Type B pancreatic cell (in vitro differentiated cells): Measurements from ENCODE around the gene FAHD2A. TPM values are rescaled to one million over a fixed set of nuclear protein-coding genes. Genes with fewer than 3 reads are reported as not detected.
A peak's percentile ranks its signal among the peaks of the same experiment; 100 is the strongest.
"Not testable (repeated sequence)": the region's sequence is repeated elsewhere in the genome, so short reads cannot be mapped to it uniquely, and the experiment has no call there.

Experiments used
- DNase-seq: peaks from one replicate; pipeline ENCODE4 v3.0.0; 2021; ENCODE audit warnings: mixed read lengths; ENCODE audit not compliant: unreplicated experiment; ENCODE audit errors: extremely low spot score
- H3K27ac Mint-ChIP-seq: 2 replicates; pipeline ENCODE4 v1.8.0; 2021; ENCODE audit warnings: mild to moderate bottlenecking, mixed read lengths
- H3K27me3 Mint-ChIP-seq: 2 replicates; pipeline ENCODE4 v1.8.0; 2021; ENCODE audit warnings: mixed read lengths
- H3K36me3 Mint-ChIP-seq: 2 replicates; pipeline ENCODE4 v1.8.0; 2021; ENCODE audit warnings: mixed read lengths
- H3K4me1 Mint-ChIP-seq: one replicate; pipeline ENCODE4 v1.8.0; 2021; ENCODE audit warnings: mixed read lengths; ENCODE audit not compliant: unreplicated experiment
- H3K4me3 Mint-ChIP-seq: 2 replicates; pipeline ENCODE4 v1.8.0; 2021; ENCODE audit warnings: mild to moderate bottlenecking, mixed read lengths
- H3K9me3 Mint-ChIP-seq: 2 replicates; pipeline ENCODE4 v1.8.0; 2021; ENCODE audit warnings: mixed read lengths
- long read RNA-seq: library from polyadenylated mRNA; unstranded; transcript quantifications from one replicate; pipeline ENCODE4 v2.0.0, GENCODE V29; 2020
- total RNA-seq: library from RNA; stranded (reverse); gene quantifications from 2 replicates; pipeline ENCODE4 v1.2.1, GENCODE V29; 2021; ENCODE audit warnings: low replicate concordance
- TF ChIP-seq, protein P1 (sequence below): fragments of 200-600 bp; sonication (generic); conservative IDR thresholded peaks from 2 replicates; pipeline ENCODE4 v1.5.0; 2021; ENCODE audit warnings: antibody characterized with exemption, mild to moderate bottlenecking

The FAHD2A gene, protein sequence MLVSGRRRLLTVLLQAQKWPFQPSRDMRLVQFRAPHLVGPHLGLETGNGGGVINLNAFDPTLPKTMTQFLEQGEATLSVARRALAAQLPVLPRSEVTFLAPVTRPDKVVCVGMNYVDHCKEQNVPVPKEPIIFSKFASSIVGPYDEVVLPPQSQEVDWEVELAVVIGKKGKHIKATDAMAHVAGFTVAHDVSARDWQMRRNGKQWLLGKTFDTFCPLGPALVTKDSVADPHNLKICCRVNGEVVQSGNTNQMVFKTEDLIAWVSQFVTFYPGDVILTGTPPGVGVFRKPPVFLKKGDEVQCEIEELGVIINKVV
- 23.4 and 39.2 TPM in 2 replicates for total RNA-seq
- long read RNA-seq, full-length matches to known transcripts, result 38 of 63 reads
- long read RNA-seq, partial matches to known transcripts, result 2 of 63 reads
- long read RNA-seq, other reads (novel, unspliced or antisense), result 23 of 63 reads

DNA sequence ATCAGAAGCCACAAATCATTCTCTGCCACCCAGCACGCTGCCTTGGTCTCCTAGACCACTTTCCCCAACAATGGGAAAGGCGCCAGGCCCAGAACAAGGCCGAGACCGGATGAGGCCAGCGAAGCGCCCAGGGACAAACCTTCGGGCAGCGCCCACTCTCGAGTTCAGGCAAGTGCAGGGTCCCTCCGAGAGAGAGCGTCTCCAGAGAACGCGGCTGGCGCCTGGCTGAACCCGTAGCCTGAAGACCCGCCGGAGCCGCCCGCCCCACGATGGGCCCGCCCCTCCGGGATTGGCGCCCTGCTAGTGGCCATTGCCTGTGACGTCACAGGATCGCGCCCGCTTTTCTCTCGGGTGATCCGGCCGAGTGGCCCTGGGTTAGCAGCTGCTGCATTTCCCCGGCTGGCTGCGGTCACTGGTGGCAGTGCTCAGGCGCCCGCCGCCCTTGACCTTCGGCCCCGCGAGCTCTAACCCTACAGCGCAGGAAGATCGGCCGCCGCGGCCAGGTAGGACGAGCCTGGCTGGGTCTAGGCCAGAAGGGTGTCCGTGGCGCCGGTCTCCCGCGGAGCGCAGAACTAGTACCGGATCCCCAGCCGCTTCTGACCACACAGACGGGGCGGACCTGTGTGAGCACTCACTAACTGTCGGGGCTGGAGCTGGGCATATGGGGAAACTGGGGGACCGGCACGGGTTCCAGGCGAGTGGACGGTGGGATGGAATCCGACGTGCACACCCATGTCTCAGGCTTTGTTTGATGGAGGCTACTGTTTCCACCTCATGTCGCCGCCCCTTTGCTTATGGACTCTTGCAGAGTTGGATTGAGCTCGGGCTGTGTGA is at the start of gene FAHD2A:
Gene FAHD2A (plus strand): TSS at position 339 of the 834 bp plus-strand sequence. CDS start 2,851 bp downstream, outside the sequence.
- peaks cover 15% of the 10 kb centered on the region for H3K4me1 Mint-ChIP-seq
- H3K9me3 Mint-ChIP-seq, result no peaks in the 10 kb centered on the region
- DNase-seq, result peak; percentile 97
- peak within 1 kb of the TSS; percentile 96 for H3K27ac Mint-ChIP-seq
- no peaks in the 10 kb centered on the region for H3K36me3 Mint-ChIP-seq
- TF ChIP-seq, protein P1, sequence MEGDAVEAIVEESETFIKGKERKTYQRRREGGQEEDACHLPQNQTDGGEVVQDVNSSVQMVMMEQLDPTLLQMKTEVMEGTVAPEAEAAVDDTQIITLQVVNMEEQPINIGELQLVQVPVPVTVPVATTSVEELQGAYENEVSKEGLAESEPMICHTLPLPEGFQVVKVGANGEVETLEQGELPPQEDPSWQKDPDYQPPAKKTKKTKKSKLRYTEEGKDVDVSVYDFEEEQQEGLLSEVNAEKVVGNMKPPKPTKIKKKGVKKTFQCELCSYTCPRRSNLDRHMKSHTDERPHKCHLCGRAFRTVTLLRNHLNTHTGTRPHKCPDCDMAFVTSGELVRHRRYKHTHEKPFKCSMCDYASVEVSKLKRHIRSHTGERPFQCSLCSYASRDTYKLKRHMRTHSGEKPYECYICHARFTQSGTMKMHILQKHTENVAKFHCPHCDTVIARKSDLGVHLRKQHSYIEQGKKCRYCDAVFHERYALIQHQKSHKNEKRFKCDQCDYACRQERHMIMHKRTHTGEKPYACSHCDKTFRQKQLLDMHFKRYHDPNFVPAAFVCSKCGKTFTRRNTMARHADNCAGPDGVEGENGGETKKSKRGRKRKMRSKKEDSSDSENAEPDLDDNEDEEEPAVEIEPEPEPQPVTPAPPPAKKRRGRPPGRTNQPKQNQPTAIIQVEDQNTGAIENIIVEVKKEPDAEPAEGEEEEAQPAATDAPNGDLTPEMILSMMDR, result no peak
- H3K4me3 Mint-ChIP-seq, result peak within 1 kb of the TSS; percentile 98
- no peaks in the 10 kb centered on the region for H3K27me3 Mint-ChIP-seq

DNA sequence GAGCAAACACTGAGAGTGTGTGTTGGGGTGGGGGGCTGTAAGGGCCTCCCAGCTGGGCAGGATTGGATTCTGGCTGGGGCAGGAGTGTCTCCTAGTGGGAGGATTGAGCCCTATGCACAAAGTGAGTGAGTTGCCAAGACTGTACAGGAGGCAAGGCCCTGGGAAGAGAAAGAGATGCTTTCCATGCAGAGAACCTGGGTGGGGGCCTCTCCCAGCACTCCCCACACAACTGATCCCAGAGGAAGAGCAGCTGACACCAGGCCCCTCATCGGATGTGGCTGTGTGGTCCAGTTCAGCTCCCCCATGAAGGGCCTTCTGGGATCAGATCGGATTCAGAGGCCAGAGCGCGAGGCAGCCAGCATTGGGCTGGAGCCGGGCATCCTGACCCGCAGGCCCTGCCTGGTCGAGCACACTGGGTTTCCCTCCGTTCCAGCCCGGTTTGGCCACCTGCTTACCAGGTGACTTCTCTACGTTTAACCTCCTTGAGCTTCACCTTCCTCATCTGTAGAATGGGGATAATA is 49.4 kb upstream of the FAHD2A start:
- H3K4me1 Mint-ChIP-seq, result peaks cover 5% of the 10 kb centered on the region

DNA sequence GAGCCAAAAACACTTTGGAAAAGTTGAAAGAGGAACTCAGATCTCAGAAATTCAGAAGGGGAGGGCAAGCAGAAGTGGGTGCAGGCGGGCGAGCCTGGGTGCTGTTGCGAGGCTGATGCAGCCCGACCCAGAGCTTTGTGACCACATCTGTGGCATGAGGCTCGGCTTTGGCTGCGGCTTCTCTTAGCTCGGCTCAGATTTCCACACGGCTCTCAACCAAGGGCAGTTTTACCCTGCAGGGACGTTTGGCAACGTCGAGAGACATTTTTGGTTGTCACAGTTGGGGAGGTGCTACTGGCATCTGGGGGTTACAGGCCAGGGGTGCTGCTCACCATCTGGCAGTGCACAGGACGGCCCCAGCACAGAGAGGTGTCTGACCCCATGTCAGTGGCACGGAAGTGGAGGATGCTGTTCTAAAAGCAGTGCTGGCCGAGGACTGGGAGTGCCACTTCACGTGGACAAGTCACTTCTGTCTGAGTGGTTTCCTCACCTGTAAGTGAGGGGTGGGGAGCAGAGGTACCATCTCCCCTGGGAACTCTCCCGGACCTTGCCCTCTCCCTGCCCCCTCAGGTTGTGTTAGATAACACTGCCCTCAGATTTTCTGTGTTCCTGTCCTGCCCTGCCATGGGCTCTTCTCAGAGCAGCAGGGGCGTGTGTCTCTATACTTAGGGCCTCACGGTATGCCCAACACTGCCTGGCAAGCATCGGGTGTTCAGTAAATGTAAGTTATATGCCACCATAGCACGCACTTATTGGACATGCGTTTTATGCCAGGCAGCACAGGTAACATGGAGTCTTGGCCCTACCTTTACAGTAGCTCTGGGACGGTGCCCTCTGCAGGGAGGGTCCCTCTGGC is 48.7 kb upstream of the FAHD2A start:
- peaks cover 24% of the 10 kb centered on the region for H3K27me3 Mint-ChIP-seq
- DNase-seq, result peak; percentile 39
- no peaks in the 10 kb centered on the region for H3K9me3 Mint-ChIP-seq
- TF ChIP-seq, protein P1, result no peak
- no peaks in the 10 kb centered on the region for H3K36me3 Mint-ChIP-seq
- H3K27ac Mint-ChIP-seq, result no peak overlapping the region
- peaks cover 5% of the 10 kb centered on the region for H3K4me1 Mint-ChIP-seq
- H3K4me3 Mint-ChIP-seq, result no peak overlapping the region

More for the DNA sequence above, 49.4 kb upstream of the FAHD2A start:
- Mint-ChIP-seq H3K27ac (no peak overlapping the region), H3K4me3 (no peak overlapping the region), H3K27me3 (peaks cover 29% of the 10 kb centered on the region), H3K36me3 (no peaks in the 10 kb centered on the region), H3K9me3 (no peaks in the 10 kb centered on the region)
- TF ChIP-seq, protein P1, result no peak
- DNase-seq, result peak; percentile 52

DNA sequence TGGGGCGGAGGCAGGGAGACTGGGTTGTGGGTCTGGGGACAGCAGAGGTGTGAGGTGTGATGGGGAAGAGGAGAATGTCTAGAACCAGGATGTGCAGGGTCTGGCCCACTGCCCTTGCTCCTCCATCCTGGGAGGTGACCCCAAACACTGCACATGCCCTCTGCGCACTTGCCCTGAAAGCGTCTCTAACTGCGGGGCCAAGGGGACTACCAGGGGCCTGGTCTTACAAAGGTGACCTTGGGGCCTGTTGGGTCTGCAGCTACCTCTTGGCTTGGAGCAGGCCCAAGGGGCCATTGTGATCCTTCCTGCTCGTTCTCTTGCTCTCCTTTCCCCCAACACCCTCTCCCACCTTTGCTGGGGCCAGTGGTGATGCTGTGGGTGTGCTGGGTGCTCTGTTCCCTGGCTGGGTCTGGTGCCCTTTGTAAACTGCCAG is 48.0 kb upstream of the FAHD2A start:
- no peak overlapping the region for H3K27ac Mint-ChIP-seq
- no peak overlapping the region for H3K4me3 Mint-ChIP-seq
- peaks cover 21% of the 10 kb centered on the region for H3K27me3 Mint-ChIP-seq
- peak; percentile 45 for DNase-seq
- H3K9me3 Mint-ChIP-seq, result no peaks in the 10 kb centered on the region
- TF ChIP-seq, protein P1, result no peak
- H3K4me1 Mint-ChIP-seq, result peaks cover 5% of the 10 kb centered on the region
- no peaks in the 10 kb centered on the region for H3K36me3 Mint-ChIP-seq

DNA sequence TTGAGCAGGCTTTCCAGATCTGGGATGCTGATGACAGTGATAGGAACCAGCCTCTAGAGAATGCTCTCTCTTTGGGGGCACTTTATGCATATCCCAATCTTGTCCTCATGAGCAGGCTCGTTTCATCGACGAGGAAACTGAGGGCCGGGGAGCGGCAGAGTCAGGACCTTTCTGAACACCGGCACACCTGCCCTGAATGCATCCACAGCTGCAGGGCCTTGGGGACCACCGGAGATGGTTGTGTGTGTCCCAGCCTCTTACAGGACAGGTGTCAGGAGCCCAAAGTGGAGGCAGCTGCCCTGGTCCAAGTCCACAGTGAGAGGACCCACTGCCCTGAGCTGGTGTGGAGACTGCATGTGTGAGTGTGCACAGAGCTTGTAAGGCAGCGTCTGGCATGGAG is 47.6 kb upstream of the FAHD2A start:
- peaks cover 18% of the 10 kb centered on the region for H3K27me3 Mint-ChIP-seq
- H3K4me3 Mint-ChIP-seq, result no peak overlapping the region
- no peaks in the 10 kb centered on the region for H3K9me3 Mint-ChIP-seq
- DNase-seq, result no peak
- no peaks in the 10 kb centered on the region for H3K36me3 Mint-ChIP-seq
- H3K27ac Mint-ChIP-seq, result no peak overlapping the region
- TF ChIP-seq, protein P1, result no peak
- H3K4me1 Mint-ChIP-seq, result peaks cover 5% of the 10 kb centered on the region

DNA sequence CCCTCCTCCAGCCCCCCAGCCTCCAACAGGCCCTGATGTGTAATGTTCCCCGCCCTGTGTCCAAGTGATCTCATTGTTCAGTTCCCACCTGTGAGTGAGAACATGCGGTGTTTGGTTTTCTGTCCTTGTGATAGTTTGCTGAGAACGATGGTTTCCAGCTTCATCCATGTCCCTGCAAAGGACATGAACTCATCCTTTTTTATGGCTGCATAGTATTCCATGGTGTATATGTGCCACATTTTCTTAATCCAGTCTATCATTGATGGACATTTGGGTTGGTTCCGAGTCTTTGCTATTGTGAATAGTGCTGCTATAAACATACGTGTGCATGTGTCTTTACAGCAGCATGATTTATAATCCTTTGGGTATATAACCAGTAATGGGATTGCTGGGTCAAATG is 47.0 kb upstream of the FAHD2A start:
- DNase-seq, H3K9me3 Mint-ChIP-seq, H3K4me1 Mint-ChIP-seq, H3K4me3 Mint-ChIP-seq, H3K36me3 Mint-ChIP-seq, H3K27ac Mint-ChIP-seq: not testable (repeated sequence)
- peaks cover 19% of the 10 kb centered on the region for H3K27me3 Mint-ChIP-seq
